ENCODE measurements around the gene ENTR1.

The ENTR1 gene

DNA sequence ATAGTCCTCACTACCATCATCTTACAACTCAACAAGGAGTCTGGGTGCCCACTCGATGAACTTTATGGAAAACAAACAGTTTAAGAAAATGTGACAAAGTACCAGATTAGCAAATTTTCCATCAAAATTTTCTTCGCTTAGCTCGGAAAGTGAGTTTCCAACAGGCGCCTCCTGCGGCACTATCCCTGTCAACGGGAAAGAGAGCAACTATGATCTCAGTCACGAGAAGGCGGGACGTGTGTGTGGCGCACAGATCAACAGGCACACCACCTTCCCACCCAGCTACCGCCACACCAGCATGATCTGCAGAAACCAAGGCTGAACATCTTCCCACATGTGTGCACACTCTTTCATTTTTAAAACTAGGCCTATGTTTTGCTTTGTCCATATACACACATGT is 42.9 kb upstream of the ENTR1 start:
- TF ChIP-seq CTCF (conservative IDR thresholded peaks at IDR 0.05), result no peak
- TF ChIP-seq ZFX (IDR thresholded peaks at IDR 0.05), result no peak
- no peak overlapping the region for H3K27ac ChIP-seq

- H3K27ac ChIP-seq, result no peak overlapping the region
- no peak for TF ChIP-seq CTCF (conservative IDR thresholded peaks at IDR 0.05)
Measured at GRCh38 chr9:136451221-136451877, 40.9 kb upstream of the ENTR1 start.

DNA sequence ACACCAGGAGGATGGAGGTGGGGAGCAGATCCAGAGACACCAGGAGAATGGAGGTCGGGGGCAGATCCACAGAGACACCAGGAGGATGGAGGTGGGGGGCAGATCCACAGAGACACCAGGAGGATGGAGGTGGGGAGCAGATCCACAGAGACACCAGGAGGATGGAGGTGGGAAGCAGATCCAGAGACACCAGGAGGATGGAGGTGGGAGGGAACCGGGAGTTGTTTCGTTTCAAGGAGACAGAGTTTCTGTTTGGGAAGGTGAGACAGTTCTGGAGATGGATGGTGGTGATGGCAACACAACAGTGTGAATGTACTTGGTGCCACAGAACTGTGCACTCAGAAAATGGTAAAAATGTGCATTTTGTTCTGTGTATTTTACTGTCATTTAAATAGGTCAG is 38.2 kb upstream of the ENTR1 start:
- H3K27ac ChIP-seq, result no peak overlapping the region
- TF ChIP-seq CTCF (conservative IDR thresholded peaks at IDR 0.05) (no peak), ZFX (IDR thresholded peaks at IDR 0.05) (no peak)

DNA sequence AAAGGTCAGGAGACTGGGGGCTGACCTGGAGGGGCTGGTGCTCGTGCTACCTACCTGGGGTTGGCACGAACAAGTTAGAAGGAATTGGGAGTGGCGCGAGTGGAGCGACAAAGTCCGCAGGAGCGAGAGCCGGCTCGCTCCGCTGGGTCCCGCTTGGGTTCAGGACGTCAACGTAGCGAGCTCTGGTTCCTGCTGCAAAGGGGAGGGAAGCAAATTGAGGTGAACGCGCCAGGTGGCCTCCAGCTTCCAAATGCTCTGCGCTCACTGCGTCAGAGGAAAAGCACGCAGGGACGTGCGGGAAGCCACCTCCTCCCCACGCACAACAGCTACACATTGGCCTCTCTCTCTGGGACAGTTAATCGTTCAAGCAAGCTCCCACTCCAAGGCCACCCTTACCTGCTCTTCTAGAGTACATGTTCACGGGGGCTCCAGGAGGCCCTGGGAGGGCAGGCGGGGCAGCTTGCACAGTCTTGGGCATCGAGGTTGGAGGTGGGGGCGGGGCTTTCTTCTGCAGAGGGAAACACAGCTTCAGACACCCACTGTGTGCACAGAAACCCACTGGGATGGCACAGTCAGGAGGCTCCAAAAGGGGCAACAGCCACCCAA is 36.9 kb upstream of the ENTR1 start:
- H3K27ac ChIP-seq, result no peak overlapping the region
- TF ChIP-seq CTCF (conservative IDR thresholded peaks at IDR 0.05), result no peak
- no peak for TF ChIP-seq ZFX (IDR thresholded peaks at IDR 0.05)

DNA sequence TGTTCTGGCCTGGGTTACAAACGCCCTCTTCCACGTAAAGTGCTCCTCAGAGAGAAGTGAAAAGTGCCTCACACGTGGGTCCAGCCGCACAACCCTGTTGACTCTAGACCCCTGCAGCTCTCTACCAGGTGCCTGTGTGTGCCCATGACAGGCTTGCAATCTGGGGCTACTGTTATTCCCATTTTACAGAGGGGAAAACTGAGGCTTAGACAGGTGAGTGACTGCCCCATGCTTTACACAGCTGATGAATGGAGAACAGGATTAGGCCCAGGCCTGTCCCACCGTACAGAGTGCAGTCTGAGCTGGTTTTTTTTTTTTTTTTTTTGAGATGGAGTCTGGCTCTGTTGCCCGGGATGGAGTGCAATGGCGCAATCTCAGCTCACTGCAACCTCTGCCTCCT is 35.4 kb upstream of the ENTR1 start:
- no peak overlapping the region for H3K27ac ChIP-seq
- TF ChIP-seq CTCF (conservative IDR thresholded peaks at IDR 0.05) (no peak), ZFX (IDR thresholded peaks at IDR 0.05) (no peak)

GRCh38 chr9:136444102-136444501 is 33.7 kb upstream of the ENTR1 start:
- no peak overlapping the region for H3K27ac ChIP-seq
- TF ChIP-seq CTCF (conservative IDR thresholded peaks at IDR 0.05), result no peak
- no peak for TF ChIP-seq ZFX (IDR thresholded peaks at IDR 0.05)

- no peak for TF ChIP-seq ZFX (IDR thresholded peaks at IDR 0.05)
- TF ChIP-seq CTCF (conservative IDR thresholded peaks at IDR 0.05), result no peak
- H3K27ac ChIP-seq, result no peak overlapping the region
Measured at GRCh38 chr9:136443687-136444086, 33.3 kb upstream of the ENTR1 start.

Data from C4-2B (cell line).